HG03439 (cell line): ENCODE data around the gene MAPRE2.

ENCODE experiments used
- ATAC-seq: cut with Tn5 transposase; IDR thresholded peaks from one replicate; pipeline ENCODE4 v1.9.1; 2021; ENCODE audit warnings: mild to moderate bottlenecking, moderate library complexity; ENCODE audit not compliant: unreplicated experiment

The MAPRE2 gene

DNA sequence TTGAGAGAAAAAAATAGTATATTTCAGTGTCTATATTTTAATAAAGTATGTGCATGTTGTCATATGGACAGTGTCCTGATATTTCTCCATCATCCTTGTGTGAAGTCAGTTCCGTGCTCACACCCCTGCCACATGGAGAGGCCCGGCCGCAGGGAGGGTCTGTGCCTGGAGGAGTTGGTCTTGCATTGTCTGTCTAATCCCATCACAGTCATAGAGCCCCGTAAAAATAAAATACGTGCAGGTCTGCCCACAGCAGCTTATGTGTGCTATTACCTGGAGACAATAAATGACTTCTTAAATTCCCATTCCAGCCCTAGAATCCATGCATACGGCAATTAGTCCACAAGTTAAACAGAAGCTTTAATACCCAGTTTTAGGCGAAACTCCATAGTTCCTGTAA is 20.1 kb downstream of the MAPRE2 start:
- no peak for ATAC-seq

DNA sequence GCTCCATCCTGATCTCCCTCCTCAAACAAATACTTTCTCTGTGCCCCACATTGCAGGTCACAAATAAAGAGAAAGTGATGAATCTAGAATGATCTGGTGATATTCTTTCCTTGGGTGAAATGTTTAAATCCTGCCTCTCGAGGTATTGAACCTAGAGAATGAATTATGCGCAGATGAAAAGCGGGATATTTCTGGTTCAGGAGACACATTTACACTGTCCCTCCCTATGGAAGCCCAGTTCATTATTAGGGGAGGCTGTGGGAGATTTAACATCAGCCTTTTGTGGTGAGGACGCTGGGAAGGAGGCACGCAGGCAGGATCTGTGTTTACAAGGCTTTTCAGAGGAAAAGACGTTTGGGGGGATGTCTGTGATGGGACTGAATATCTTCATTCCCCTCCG is 20.6 kb downstream of the MAPRE2 start:
- no peak for ATAC-seq

DNA sequence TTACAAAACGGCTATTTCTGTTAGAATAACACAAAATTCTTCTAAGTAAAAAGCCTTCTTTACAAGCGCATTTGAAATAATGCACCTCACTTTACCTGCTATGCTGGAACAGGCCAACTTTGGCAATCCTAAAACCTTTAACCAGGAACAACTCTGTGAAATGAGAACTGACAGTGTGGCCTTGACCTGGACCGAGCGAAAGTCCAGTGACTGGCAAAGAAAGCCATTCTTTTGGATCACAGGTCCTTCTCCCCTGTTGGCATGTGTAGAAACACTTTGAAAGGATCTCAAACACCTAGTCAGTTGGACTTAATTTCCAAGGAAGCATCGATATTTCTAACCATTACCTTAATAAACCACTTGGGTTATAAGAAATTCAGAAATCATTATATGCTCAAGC is 21.2 kb downstream of the MAPRE2 start:
- no peak for ATAC-seq

DNA sequence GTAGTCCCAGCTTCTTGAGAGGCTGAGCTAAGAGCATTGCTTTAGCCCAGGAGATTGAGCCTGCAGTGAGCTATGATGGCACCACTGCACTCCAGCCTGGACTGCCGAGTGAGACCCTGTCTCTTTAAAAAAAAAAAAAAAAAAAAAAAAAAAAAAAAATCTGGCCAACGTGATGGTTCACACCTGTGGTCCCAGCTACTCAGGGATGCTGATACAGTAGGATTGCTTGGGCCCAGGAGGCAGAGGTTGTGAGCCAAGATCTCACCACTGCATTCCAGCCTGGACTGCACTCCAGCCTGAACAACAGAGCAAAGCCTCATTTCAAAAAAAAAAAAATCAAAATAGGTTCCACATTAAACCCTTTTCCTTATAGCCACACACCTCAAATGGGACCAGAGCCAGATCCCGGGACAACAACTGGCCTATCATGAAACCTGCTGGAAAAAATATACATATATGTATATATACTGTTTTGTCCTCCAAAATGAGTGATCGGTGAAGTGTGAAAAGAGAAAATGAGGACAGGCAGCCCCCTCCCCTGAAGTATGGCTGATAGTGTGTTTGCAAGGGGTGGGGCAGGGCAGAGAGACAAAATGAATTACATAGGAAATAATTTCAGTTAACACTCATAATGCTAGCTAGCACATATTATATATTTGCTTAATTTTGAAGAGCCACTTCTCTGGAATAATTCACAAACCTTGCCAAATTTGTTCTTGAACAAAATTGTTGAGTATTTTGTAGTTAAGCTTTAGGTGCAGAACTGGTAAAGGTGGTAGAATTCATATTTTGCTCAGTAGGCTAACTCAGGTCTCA is 22.9 kb downstream of the MAPRE2 start:
- no peak for ATAC-seq

DNA sequence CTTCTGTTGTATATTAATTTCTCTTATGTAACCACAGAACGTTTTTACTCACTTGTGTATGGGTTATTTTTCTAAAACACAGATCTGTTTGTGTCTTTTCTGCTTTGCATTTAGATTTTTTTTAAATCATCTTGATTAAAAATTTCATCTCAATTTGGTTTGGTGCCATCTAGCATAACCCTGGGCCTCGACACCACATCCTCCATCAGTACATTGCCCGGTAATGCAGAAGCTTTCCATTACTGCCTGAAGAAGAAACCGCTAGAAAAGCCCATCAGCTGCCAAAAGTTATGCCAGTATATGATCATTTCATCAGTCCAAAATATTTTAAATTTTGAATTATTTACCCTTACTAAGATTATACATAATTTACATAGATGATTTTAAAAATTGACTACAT is 26.2 kb downstream of the MAPRE2 start:
- ATAC-seq = no peak

DNA sequence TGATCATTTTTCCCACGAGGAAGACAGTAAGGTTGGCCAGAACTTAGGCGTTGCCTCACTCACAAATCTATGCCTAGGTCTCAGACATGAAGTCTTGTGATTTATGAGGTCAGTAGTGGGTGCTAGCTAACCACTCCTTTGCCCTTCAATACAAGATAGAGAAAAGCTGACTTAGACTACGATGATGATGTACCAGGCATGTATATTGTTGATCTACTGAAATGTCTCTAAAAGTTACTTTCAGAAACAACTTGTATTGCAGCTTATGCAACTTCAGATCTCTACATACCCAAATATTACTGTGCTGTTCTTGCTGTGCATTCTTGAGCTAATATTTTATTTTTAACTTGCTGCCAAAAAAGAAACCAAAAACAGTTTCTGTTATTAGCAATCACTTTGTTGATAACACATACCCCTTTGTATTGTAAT is 30.6 kb downstream of the MAPRE2 start:
- peak; percentile 71 for ATAC-seq

DNA sequence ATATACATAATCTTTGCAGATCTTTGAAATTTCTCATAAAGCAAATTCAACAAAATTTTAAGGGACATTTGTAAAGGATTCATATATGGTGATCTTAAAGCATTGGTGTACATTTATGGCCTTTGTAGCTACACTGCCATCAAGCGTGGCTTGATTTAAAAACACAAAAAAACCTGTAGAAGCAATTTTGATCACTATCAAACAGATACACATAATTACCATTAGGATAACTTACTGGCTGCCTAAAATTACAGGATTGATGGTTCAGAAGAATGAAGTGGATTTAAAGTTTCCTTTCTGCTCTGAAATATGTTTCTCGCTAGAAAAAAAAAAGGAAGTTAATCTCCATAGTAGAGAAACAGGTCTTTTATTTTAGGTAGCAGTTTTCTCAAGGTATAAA is 31.4 kb downstream of the MAPRE2 start:
- no peak for ATAC-seq

DNA sequence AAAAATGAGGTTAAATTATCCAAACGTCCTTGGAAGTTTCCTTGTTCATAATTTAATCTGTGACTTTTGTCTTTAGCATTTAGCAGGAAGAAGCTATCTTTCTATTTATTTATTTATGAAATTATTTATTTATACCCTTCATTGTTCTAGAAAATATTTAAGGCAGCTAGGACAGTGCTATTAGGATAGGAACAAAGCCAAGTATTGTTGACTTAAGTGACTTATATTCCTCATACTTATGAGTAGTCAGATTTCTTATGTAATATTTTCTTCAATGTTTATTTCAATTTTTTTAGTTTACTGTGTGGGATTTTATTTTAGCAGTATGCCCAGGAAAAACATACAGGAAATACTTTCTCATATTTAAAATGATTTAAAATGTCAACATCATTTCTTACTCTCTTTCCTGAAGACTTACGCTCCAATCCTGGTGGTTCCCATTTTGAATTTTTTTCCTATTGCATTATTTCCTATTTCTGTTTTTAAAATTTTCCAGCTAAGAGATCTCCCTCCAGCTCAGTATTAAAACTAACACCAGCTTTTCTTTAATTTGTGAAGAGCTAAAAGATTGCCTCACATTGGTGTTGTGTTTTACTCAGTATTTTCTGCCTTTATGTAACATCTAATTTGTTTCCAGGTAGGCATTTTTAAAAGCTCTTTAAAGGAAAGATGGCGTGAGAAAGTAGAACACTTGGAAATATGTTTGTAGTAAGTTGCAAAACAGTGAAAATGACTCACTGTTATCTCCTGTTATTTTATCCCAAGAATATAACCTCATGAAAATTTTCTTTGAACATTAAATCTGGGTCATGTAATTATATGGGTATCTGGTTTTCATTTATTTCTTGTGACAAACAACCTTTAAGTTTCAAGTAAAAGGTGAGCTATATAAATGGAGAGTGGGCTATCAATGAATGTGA is 32.2 kb downstream of the MAPRE2 start:
- no peak for ATAC-seq

DNA sequence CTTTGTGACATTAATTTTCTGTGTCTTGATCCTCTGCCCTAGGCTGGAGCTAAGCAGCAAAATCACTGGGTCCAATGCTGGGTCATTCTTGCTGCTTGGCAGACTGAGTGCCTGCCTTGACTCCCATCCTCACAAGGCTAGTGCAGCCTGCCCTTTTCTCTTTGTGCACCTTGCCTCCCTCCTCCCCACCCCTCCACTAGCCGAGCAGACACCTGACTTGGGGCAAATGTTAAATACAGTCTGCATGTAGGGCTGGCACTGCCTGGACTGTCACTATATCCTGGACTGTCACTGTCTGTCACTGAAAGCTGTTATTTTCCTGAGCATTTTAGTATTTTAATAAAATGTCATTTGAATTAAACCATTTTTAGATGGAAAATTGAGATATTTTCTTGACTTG is 33.4 kb downstream of the MAPRE2 start:
- no peak for ATAC-seq

DNA sequence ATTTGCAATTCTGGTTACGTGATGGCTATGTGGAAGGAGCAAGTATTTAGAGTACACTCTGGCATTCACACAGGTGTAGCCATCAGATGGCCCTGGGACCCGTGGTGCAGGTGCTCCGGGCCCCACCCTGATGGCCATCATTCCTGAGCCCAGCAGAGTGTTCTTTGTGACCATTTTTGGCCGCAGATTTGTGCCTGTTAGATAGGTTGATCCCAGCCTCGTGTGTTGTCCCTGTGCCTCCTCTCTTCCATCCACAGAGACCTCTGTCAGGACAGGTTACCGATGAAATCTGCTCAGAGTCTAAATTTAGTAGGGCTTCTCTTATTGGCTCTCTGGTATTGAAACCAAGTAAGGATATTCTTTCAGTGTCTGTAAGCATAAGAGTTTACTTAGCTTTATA is 33.9 kb downstream of the MAPRE2 start:
- no peak for ATAC-seq

DNA sequence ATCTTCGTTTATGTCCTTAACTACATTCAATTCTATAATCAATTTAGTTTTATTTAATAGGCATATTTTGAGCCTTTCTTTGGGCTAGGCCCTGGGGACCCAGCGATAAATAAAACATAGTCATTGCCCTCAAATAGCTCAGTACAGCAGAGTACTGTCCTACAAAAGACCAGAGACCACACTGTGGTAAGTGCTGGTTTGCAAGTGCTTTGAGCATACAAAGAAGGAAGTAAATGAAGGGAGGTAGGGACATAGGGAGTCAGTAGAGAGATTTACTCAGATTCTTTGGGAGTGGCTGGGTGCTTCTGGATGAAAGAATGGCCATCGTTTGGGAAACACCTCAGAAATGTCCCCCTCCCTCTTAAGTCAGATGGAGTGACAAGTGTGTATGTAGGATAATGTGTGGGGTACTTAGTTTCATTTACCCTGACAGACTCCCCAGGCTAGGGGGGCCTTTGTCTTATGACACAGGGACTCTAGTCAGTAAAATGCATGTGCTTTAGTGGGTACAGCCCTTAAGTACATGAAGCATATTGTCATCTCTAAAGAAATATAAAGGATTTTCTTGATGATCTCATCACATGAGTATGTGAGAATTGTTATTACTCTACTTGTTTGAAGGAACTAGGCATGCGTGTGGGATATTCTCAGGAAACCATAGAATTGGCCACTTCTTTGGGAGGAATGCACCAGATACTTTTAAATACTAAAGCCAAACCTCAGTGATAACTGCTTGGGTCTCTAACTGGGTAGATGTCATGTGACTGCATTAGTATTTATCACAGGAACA is 35.1 kb downstream of the MAPRE2 start:
- no peak for ATAC-seq

DNA sequence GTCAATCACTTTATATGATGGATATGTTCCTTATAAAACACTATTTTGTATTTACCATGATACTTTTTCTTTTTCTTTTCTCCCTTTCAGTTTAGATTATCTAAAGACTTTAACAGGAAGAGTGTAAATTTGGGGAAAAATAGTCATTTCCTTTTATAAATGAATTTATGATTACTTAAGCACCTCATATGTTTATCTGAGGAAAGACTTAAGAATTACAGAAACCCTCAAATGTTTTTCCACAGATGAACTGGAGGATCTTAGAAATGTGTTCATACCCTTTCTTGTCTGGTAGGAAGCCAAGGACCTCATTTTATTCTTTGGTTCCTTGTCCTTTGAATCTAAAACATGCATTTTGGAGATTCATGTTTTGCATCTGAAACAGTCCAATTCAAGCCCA is 36.7 kb downstream of the MAPRE2 start:
- no peak for ATAC-seq

DNA sequence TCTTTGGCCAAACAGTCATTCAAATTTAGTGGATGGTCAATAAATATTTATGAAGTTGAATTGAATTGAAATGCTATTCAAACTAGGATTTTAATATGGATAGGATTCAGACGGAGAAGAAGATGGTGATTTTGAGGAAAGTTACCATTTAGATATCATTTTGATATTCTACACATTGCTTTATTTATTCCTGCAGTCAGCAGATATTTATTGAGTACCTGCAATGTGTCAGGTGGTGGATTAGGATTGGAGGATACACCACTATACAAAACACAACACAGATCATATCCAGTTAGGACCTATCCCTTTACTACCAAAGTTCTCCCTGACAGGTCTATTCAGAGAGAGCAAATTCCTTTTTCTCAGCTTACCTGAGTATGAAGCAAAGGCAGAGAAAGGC is 38.8 kb downstream of the MAPRE2 start:
- ATAC-seq = no peak

DNA sequence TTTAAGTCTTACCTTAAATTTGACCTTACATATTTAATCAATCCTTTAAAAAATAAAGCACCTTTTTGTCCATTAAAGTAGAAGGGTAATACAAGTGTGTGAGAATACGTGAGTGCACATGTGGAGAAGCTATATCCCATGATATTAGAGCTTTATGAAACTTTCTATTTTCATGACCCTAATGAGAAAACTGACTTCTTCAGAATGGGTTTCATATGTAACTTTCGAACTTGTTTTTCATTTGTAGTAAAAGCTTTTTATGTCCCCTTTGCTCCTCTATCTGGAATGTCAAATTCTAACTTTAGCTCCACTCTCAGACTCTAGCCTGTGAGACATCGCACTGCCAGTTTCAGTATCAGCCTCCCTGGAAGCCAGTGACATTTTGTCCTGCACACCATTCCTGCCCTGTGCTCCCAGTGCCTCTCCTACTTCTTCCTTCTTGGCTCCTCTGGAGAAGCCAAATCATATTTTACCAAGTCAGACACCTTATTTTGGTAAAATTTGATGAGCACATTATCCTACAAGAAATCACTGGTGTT is 42.0 kb downstream of the MAPRE2 start:
- no peak for ATAC-seq

DNA sequence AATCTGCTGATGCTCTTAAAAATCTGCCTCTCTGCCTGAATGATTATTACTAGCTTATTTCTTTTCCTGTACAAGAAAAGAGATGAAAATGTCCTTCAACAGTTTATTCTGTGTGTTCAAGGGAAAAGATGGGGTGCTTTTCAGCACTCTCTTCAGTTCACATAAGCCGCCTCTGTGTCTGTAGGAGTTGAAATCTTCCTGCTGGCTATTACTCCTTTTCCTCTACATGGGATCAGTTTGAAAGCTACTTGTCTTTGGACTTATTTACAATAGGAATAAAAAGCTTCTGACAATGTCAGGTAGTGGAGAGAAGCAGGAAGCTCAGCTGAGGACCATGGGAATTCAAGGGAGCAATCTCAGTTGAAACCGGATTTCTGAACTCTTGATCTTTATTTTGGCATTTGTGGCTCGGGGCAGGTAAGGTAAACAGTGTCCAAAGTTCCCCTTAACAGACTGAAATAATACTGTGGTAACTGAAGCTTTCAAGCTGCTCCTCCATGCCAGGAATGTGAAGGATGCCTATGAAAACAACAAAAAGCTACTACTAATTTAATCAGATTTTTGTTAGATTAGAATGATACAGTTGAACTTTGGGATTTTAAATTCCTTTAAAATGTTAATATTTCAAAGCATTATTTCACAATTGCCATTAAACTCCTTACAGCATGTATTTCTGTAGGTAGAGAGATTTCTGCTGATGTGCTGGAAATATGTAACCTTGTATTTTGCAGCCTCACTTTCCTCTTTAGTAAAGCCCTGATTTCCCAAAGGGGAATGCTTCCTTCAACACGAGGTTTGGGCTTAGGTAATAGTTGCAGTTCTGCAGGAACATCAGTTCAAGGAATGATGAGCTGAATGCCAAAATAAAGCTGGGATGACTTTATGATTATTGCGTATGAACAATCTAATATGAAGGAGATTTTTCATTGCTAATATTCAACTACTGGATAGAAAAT is 43.6 kb downstream of the MAPRE2 start:
- ATAC-seq = no peak

DNA sequence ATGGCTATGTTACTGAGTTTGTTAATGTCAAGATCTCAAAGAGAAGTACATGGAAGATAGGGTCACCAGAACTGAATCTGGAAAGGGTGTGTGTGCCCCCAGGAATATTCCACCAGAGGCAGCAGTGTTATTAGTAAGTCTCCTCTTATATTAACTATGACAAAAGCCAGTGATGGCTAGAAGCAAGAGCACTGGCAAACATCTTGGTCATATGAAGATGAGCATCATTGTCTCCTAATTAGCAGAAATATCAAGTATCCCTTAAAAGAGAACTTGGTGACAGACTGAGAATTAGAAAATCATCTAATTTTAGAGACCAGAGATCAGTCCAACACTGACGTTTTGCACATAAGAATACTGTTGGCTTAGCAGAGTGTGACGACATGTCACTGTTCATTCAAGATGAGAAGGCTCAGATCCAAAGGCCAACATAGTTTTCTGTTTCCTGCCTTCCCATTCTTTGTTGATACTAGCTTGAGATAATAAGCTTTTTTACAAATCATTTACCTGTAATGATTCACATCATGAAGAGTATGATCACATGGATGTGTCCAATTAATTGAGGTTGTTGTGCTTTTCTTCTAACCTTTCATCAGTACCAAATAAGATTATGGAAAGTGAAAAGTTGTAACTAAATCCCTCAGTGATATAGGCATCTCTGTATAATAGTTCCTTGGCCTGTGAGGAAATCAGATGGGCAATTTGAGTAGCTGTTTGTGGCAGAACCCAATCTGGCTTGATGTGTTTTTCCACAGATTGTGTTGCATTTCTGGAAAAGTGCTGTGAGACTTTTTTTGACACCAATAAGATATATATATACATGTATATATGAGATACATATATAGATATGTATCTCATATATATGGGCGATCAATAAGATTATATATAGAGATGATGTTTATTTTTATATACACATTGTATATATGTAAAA is 44.5 kb downstream of the MAPRE2 start:
- no peak for ATAC-seq

DNA sequence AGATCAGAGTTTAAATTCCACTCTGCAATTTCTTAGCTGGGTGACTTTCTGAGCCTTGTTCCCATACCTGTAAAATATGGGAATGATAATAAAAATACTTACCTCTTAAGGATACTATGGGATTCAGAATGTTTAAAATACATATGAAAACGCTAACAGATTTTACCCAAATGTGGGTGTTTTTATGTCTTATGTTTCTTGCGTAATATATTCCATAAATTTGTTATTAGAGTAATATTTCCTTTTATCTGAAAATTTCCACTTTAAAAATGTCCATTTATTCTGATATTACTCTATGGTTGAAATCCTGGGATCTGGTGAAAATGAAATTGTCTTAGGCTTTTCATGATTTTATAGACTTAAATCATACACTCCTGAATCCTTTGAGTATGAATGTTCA is 45.5 kb downstream of the MAPRE2 start:
- no peak for ATAC-seq

DNA sequence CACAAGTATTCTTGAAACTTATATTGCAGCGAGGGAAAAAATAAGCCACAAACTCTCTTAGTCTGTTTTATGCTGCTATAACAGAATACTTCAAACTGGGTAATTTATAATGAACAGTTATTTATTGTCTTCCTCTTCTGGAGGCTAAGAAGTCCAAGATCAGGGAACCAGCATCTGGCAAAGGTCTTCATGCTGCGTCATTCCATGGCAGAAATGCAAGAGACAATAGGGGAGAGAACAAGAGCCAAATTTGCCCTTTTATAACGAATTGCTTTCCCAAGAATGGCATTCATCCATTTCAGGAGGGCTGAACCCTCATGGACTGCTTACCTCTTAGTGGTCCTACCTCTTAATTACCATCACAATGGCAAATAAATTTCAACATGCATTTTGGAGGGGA is 46.5 kb downstream of the MAPRE2 start:
- ATAC-seq = no peak

DNA sequence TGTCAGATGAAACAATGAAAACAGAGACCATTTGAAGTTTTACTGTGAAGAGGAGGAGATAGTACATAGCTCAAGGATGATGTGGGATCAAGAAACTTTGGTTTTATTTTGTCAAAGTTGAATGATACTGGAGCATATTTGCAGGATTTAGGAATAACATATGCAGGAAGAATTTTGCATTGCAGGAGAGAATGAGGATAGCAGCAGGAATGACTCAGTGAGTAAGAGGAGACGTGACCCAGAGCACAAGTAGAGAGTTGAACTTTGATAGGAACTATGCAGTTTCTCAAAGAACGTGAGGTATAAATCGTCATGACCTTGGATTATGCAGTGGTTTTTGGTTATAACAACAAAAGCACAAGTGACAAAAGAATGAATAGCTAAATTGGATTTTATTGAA is 47.7 kb downstream of the MAPRE2 start:
- ATAC-seq = no peak
